Activated T-cell treated with anti-CD3 and anti-CD28 coated beads for 48 hours (primary cell): ENCODE results near the gene RASGRP4.
"Not testable (repeated sequence)": the region's sequence is repeated elsewhere in the genome, so short reads cannot be mapped to it uniquely, and the experiment has no call there.

ENCODE experiments used
- DNase-seq: peaks from one replicate; pipeline ENCODE4 v3.0.0-alpha.2; 2020; ENCODE audit warnings: low read depth

RASGRP4 gene, protein sequence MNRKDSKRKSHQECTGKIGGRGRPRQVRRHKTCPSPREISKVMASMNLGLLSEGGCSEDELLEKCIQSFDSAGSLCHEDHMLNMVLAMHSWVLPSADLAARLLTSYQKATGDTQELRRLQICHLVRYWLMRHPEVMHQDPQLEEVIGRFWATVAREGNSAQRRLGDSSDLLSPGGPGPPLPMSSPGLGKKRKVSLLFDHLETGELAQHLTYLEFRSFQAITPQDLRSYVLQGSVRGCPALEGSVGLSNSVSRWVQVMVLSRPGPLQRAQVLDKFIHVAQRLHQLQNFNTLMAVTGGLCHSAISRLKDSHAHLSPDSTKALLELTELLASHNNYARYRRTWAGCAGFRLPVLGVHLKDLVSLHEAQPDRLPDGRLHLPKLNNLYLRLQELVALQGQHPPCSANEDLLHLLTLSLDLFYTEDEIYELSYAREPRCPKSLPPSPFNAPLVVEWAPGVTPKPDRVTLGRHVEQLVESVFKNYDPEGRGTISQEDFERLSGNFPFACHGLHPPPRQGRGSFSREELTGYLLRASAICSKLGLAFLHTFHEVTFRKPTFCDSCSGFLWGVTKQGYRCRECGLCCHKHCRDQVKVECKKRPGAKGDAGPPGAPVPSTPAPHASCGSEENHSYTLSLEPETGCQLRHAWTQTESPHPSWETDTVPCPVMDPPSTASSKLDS

GRCh38 chr19:38425810-38426466 is at the start of gene RASGRP4:
Gene RASGRP4 (minus strand): TSS chr19:38426219. CDS start chr19:38426091, 128 bp downstream.
- peak; percentile 53 for DNase-seq

- DNase-seq, result no peak
Measured at GRCh38 chr19:38475176-38475575, 49.2 kb upstream of the RASGRP4 start.

DNA sequence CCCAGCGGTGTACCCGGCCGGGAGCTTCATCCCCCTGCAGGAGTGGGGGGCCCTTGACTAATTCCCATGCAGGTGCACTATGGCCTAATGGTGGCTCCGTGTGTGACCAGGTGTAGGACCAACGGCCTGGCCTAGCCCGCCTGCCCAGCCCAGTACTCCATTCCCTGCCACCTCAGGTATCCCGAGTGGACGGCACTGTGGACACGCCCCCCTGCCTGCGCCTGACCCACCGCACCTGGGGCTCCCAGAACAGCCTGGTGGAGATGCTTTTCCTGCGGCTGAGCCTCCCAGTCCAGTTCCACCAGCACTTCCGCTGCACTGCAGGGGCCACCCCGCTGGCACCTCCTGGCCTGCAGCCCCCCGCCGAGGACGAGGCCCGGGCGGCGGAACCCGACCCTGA is 47.2 kb upstream of the RASGRP4 start:
- no peak for DNase-seq

DNA sequence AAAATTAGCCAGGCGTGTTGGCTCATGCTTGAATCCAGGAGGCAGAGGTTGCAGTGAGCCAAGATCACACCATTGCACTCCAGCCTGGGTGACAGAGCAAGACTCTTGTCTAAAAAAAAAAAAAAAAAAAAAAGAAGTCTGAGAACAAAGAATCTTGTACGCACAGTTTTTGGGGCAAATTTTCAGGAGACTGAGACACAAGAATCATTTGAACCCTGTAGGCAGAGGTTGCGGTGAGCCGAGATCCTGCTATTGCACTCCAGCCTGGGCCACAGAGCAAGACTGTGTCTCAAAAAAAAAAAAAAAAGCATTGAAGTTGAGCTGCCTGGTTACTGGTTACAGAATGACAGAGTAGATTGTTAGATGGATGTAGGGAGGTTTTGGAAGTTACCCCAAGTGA is 46.7 kb upstream of the RASGRP4 start:
- DNase-seq, result not testable (repeated sequence)

DNA sequence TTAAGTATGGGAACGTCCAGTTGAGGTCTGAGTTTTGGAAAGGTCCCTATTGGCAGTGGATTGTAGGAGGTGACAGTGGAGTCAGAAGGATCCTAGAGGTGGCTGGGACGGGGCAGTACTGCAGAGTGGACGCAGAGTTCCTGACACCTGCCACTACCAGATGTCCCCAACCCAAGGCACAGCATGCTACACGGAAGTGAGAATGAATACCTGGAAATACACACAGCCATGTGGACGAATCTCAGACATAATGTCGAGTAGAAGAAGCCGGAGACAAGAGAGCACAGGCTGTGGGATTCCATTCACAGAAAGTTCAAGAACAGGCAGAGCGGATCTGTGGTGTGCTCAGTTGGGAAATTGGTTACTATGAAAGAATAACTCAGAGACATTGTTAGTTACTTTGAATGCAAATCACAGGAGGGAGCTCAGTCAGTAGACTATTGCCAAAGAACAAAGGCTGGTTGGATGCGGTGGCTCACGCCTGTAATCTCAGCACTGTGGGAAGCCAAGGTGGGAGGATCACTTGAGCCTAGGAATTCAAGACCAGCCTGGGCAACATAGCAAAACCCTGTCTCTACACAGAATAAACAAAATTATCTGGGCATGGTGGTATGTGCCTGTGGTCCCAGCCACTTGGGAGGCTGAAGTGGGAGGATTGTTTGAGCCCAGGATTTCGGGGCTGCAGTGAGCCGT is 44.9 kb upstream of the RASGRP4 start:
- DNase-seq, result no peak

GRCh38 chr19:38469151-38469550 is 43.1 kb upstream of the RASGRP4 start:
- DNase-seq, result no peak

GRCh38 chr19:38467541-38468525 is 41.8 kb upstream of the RASGRP4 start:
- DNase-seq, result no peak

DNA sequence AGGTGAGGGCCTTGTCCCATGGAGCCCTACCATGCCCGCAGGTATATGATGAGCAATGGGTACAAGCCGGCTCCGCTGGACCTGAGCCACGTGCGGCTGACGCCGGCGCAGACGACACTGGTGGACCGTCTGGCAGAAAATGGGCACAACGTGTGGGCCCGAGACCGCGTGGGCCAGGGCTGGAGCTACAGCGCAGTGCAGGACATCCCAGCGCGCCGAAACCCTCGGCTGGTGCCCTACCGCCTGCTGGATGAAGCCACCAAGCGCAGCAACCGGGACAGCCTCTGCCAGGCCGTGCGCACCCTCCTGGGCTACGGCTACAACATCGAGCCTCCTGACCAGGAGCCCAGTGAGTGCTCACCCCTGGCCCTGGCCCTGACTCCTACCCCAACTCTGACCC is 40.0 kb upstream of the RASGRP4 start:
- no peak for DNase-seq

DNA sequence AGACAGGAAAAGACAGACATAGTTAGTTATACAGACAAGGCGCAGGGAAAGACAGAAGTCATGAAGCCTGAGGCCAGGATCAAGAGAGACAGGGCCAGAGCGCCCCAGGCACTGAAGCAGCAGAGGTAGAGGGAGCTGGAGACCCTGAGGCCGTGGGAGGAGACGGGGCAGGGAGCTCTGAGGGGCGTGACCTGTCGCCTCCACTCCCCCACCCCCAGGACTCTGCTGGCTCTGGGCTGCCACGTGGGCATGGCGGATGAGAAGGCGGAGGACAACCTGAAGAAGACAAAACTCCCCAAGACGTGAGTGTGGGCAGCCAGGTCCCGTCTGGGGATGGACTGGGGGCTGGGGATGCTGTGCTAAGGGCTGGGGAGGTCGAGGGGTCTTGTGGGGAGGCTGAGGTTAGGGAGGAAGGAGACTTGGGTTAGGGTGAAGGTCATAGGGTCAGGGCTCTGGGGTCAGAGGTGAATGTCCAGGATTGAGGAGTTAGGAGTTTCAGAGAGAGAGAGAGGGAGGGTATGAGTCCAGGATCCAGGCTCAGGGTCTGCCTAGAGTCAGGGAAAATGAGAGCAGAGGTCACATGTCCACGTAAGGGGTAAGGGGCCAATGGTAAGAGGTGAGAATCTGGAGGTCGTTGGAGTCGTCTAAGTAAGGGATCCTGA is 38.5 kb upstream of the RASGRP4 start:
- DNase-seq, result no peak

DNA sequence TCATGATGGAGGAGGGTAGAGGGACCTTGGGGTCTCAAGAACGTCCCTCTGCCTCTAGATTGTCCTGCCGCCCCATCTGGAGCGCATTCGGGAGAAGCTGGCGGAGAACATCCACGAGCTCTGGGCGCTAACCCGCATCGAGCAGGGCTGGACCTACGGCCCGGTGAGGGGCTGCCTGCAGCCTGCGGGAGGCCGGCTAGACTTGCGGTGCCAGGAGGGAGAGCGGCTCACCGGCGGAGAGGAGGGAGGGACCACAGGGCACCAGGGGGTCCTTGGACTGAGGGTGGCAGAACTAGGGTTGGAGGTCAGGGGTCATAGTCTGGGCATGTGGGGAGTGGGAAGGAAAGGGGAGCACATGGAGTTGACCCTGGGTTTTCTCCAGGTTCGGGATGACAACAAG is 37.3 kb upstream of the RASGRP4 start:
- no peak for DNase-seq

DNA sequence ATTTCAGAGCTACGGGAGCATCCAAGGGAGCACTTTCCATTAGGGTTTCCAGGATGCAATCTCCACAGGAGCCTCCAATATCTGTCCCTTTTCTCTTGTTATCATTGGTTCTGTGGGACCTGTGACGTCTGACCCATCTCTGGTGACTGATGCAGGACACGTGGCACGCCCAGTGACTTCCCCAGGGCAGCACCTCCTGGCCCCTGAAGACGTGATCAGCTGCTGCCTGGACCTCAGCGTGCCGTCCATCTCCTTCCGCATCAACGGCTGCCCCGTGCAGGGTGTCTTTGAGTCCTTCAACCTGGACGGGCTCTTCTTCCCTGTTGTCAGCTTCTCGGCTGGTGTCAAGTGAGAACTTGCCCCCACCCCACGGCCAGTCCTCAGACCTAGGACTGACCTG is 33.0 kb upstream of the RASGRP4 start:
- DNase-seq, result no peak

DNA sequence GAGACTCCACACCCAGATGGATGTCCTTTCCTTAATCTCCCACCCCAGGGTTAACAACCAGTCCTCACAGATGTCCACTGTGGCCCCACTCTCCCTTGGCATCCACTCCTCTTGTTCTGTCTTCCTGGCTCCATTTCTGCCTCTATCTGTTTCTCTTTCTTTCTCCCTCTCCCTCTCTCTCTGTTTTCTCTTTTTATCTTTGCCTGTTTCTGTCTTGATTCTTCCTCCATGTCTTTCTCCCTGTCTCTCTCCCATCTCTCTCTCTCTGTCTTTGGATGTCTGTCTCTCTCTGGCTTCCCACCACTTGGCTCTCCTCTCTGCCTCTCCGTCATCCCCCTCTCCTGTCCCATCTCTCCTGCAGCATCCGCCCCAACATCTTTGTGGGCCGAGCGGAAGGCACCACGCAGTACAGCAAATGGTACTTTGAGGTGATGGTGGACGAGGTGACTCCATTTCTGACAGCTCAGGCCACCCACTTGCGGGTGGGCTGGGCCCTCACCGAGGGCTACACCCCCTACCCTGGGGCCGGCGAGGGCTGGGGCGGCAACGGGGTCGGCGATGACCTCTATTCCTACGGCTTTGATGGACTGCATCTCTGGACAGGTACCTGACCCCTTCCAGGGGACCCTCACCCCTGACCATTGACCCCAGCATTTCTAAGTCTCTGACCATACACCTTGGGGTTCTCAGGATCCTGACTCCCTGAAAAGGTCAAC is 31.8 kb upstream of the RASGRP4 start:
- no peak for DNase-seq

DNA sequence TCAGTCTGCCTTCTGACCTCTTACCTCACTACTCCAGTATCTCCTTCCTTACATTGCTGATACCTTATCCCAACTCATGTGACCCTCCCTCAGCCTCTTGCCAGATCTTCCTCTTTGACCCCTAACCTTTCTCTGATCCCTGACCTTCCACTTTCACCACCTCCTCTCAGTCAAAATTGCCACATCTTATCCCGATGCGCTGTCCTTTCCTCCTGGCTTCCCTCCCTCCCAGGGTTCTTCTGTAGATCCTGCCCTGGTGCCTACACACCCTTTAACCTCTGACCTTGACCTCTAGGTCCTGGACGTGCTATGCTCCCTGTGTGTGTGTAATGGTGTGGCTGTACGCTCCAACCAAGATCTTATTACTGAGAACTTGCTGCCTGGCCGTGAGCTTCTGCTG is 31.2 kb upstream of the RASGRP4 start:
- no peak for DNase-seq

DNA sequence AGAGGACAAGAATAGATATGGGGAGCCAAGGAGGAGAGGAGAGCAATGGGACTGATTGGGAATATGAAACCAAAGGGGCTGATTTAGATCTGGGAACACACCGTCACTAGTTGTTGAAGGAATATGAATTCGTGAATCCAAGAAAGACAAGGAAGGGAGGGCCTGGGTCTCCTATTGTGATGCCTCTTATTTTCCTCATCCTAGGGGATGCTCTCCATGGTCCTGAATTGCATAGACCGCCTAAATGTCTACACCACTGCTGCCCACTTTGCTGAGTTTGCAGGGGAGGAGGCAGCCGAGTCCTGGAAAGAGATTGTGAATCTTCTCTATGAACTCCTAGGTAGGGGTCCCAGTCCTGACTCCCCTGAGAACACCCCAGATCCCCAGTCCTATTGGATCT is 29.0 kb upstream of the RASGRP4 start:
- DNase-seq, result no peak

- no peak for DNase-seq
Measured at GRCh38 chr19:38453596-38453995, 27.6 kb upstream of the RASGRP4 start.

- peak; percentile 34 for DNase-seq
Measured at GRCh38 chr19:38452430-38453366, 26.7 kb upstream of the RASGRP4 start.

GRCh38 chr19:38451629-38452028 is 25.6 kb upstream of the RASGRP4 start:
- no peak for DNase-seq

GRCh38 chr19:38451036-38451435 is 25.0 kb upstream of the RASGRP4 start:
- DNase-seq, result no peak

- DNase-seq, result no peak
Measured at GRCh38 chr19:38449518-38449917, 23.5 kb upstream of the RASGRP4 start.
